Endometrium (tissue), 2 donors: ENCODE results near the gene TMC1.
"Not testable (repeated sequence)": the region's sequence is repeated elsewhere in the genome, so short reads cannot be mapped to it uniquely, and the experiment has no call there.

Experiments used
- FAIRE-seq: peaks from 2 replicates; lab custom pipeline; 2012; peaks lifted over from hg19 to GRCh38; lab: Jason Lieb, UNC
- donor health status: control.
- donor health status: control.

TMC1 gene

GRCh38 chr9:72521416-72521815 is at the start of gene TMC1:
Gene TMC1, plus strand, starts transcription at chr9:72521608. Its CDS starts 127,041 bp downstream, at chr9:72648649.
- not testable (repeated sequence) for FAIRE-seq

- no peak for FAIRE-seq
These were observed 47.7 kb upstream of the TMC1 start for GRCh38 chr9:72473474-72474261.

- FAIRE-seq, result no peak
These were observed 46.7 kb upstream of the TMC1 start for GRCh38 chr9:72474676-72475075.

GRCh38 chr9:72476100-72476499 is 45.3 kb upstream of the TMC1 start:
- no peak for FAIRE-seq

GRCh38 chr9:72476617-72477437 is 44.6 kb upstream of the TMC1 start:
- no peak for FAIRE-seq

- no peak for FAIRE-seq
These were observed 43.4 kb upstream of the TMC1 start for GRCh38 chr9:72477930-72478518.

- no peak for FAIRE-seq
These were observed 42.4 kb upstream of the TMC1 start for GRCh38 chr9:72478966-72479365.

- not testable (repeated sequence) for FAIRE-seq
These were observed 41.1 kb upstream of the TMC1 start for GRCh38 chr9:72480261-72480660.

- FAIRE-seq, result no peak
These were observed 40.5 kb upstream of the TMC1 start for GRCh38 chr9:72480921-72481320.

- FAIRE-seq, result no peak
These were observed 35.4 kb upstream of the TMC1 start for GRCh38 chr9:72485821-72486593.

- FAIRE-seq, result no peak
These were observed 34.8 kb upstream of the TMC1 start for GRCh38 chr9:72486594-72486955.

- not testable (repeated sequence) for FAIRE-seq
These were observed 33.7 kb upstream of the TMC1 start for GRCh38 chr9:72487665-72488064.

- no peak for FAIRE-seq
These were observed 31.4 kb upstream of the TMC1 start for GRCh38 chr9:72489986-72490385.

GRCh38 chr9:72491242-72491641 is 30.2 kb upstream of the TMC1 start:
- no peak for FAIRE-seq

GRCh38 chr9:72494051-72494450 is 27.4 kb upstream of the TMC1 start:
- no peak for FAIRE-seq

GRCh38 chr9:72497447-72498046 is 23.9 kb upstream of the TMC1 start:
- no peak for FAIRE-seq

- no peak for FAIRE-seq
These were observed 14.8 kb upstream of the TMC1 start for GRCh38 chr9:72506615-72507014.

GRCh38 chr9:72509053-72509452 is 12.4 kb upstream of the TMC1 start:
- peak; percentile 57 for FAIRE-seq

- FAIRE-seq, result no peak
These were observed 11.8 kb upstream of the TMC1 start for GRCh38 chr9:72509635-72510034.

GRCh38 chr9:72521011-72521410 is 397 bp upstream of the TMC1 start:
- not testable (repeated sequence) for FAIRE-seq

- peak; percentile 39 for FAIRE-seq
These were observed 3.6 kb downstream of the TMC1 start for GRCh38 chr9:72524820-72525540.
